Right cardiac atrium (tissue), 5 donors: ENCODE measurements around the gene PDLIM5. TPM values are rescaled to one million over a fixed set of nuclear protein-coding genes. Genes with fewer than 3 reads are reported as not detected.

Source experiments
- ATAC-seq, 2 donors: fragments of 200-7000 bp; cut with Tn5 transposase; one replicate each; pipeline versions ENCODE4 v1.8.0 to v1.9.1; 2020; ENCODE audit warnings: moderate library complexity in 2 of 2, mild to moderate bottlenecking in 1 of 2
- DNase-seq, 3 donors: peaks; one replicate each; pipeline ENCODE4 v3.0.0-alpha.2; 2020
- H3K27ac ChIP-seq: one replicate; pipeline ENCODE4 v1.5.1; 2013; ENCODE audit warnings: mild to moderate bottlenecking, low read length, control low read depth, moderate library complexity
- H3K27me3 ChIP-seq: one replicate; pipeline ENCODE4 v1.6.1; 2013; ENCODE audit not compliant: control insufficient read depth, insufficient read depth
- H3K4me1 ChIP-seq: one replicate; pipeline ENCODE4 v1.6.1; 2013; ENCODE audit warnings: low read length; ENCODE audit not compliant: control insufficient read depth, insufficient read depth
- H3K4me3 ChIP-seq: one replicate; pipeline ENCODE4 v1.5.1; 2013; ENCODE audit warnings: low read length, control low read depth
- H3K9me3 ChIP-seq: one replicate; pipeline ENCODE4 v1.6.1; 2013; ENCODE audit warnings: low read length; ENCODE audit not compliant: control insufficient read depth
- WGBS: extraction: QIAGEN DNeasy Blood & Tissue Kit; methylation state at CpG from one replicate; pipeline ENCODE4 v1.1.7; 2013; 5-methylcytosine and 5-hydroxymethylcytosine counted together
- intact Hi-C, 4 donors: fragments of 100-400 bp; cut with DNase I; formaldehyde crosslinking; loops; one replicate each; pipeline versions ENCODE4 v1.11.0 to v1.14.0; 2022 to 2023
- polyA plus RNA-seq: library from polyadenylated mRNA; stranded (reverse); fragments of 200-250 nt; gene quantifications from one replicate; pipeline ENCODE4 v1.2.3, GENCODE V29; 2013
- total RNA-seq, 4 donors: library from RNA; stranded (reverse); fragmentation: NEBNext Ultra II Directional; extraction: Animal tissue kit (Norgen Biotek cat#: 25700); gene quantifications; one replicate each; pipeline ENCODE4 v1.2.1, GENCODE V29; 2021
- donor health status: healthy with polysubstance abuse.
- donor health status: DM: no; HTN: yes; CAD: no.
- donor health status: DM: no; HTN: no; CAD: no.
- donor health status: DM: no; HTN: yes; CAD: no; lungs with severe emphysema.
- donor health status: DM: yes; HTN: yes; CAD: no.

PDLIM5 gene
- total and polyA plus RNA-seq, 5 donors = 407 to 778 (median 528) TPM

DNA sequence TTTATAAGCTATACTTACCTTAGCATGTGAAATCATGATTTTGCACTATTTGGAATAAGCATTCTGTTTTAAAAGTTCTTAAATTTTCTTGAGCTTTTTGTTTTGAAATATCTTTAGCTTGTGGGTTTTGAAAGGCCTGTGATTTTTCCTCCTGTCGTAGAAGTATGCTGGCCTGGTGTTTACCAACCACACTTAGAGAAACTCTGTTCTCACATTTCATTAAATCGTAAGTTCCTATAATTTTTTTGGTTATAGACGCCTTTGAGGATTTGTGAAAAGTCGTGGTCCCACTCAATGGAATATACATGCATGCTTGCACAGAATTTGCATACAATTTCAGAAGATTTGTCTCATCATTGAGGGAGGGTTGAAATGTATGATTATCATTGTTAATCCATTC, 63.6 kb downstream of the PDLIM5 start:
- no peak for DNase-seq
- 71% methylated on average over 4 of the region's 4 CpGs for WGBS
- intact Hi-C loops = no loop called here

GRCh38 chr4:94516067-94516466, 64.3 kb downstream of the PDLIM5 start:
- Histone ChIP-seq H3K4me1 (peaks cover 7% of the 10 kb centered on the region), H3K27me3 (no peaks in the 10 kb centered on the region), H3K27ac (no peak overlapping the region), H3K9me3 (no peaks in the 10 kb centered on the region), H3K4me3 (no peak overlapping the region)
- DNase-seq (no peak), ATAC-seq (peak in 1 of 2 donors; percentile 19)
- 70% methylated on average over 3 of the region's 3 CpGs for WGBS
- intact Hi-C loops = no loop called here

More for the DNA sequence above, 63.6 kb downstream of the PDLIM5 start:
- Histone ChIP-seq H3K27ac (no peak overlapping the region), H3K4me1 (peaks cover 7% of the 10 kb centered on the region), H3K27me3 (no peaks in the 10 kb centered on the region), H3K9me3 (no peaks in the 10 kb centered on the region), H3K4me3 (no peak overlapping the region)
- no peak for ATAC-seq

DNA sequence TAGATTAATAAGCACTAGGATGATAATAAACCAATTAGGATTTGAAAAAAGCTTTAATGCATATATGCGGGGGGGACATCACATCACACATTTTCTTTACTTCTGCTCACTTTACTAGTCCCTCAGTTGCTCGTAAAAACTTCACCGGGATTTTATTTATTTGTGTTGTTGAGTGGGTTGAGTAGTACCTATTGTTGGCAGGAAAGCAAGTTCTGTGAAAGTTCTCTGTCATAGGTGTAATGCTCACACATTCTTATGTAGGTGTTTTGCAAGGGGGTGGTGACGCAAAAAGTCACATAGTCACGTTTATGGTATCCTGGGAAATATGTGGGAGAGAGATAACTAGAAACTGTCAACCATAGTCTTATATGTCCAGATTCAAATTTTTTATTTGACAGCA, 65.3 kb downstream of the PDLIM5 start:
- intact Hi-C loops = no loop called here
- no peak overlapping the region for H3K4me3 ChIP-seq
- H3K27me3 ChIP-seq = no peaks in the 10 kb centered on the region
- 74% methylated on average over 5 of the region's 5 CpGs for WGBS
- DNase-seq = no peak
- no peak for ATAC-seq
- no peaks in the 10 kb centered on the region for H3K9me3 ChIP-seq
- H3K4me1 ChIP-seq = peaks cover 7% of the 10 kb centered on the region
- no peak overlapping the region for H3K27ac ChIP-seq

- H3K9me3 ChIP-seq = no peaks in the 10 kb centered on the region
- H3K4me3 ChIP-seq = no peak overlapping the region
- 75% methylated on average over 1 of the region's 1 CpG for WGBS
- H3K27me3 ChIP-seq = no peaks in the 10 kb centered on the region
- H3K4me1 ChIP-seq = peaks cover 7% of the 10 kb centered on the region
- no peak overlapping the region for H3K27ac ChIP-seq
- intact Hi-C loops = no loop called here
- DNase-seq = no peak
- ATAC-seq = no peak
Measured at GRCh38 chr4:94517492-94517891, 65.8 kb downstream of the PDLIM5 start.

- no peaks in the 10 kb centered on the region for H3K27me3 ChIP-seq
- H3K4me1 ChIP-seq = peaks cover 7% of the 10 kb centered on the region
- DNase-seq (no peak), ATAC-seq (peak; percentile 22)
- intact Hi-C loops = no loop called here
- peak overlapping the region; percentile 34 for H3K27ac ChIP-seq
- H3K9me3 ChIP-seq = no peaks in the 10 kb centered on the region
- 37% methylated on average over 5 of the region's 5 CpGs for WGBS
- no peak overlapping the region for H3K4me3 ChIP-seq
Measured at GRCh38 chr4:94519019-94519418, 67.3 kb downstream of the PDLIM5 start.

DNA sequence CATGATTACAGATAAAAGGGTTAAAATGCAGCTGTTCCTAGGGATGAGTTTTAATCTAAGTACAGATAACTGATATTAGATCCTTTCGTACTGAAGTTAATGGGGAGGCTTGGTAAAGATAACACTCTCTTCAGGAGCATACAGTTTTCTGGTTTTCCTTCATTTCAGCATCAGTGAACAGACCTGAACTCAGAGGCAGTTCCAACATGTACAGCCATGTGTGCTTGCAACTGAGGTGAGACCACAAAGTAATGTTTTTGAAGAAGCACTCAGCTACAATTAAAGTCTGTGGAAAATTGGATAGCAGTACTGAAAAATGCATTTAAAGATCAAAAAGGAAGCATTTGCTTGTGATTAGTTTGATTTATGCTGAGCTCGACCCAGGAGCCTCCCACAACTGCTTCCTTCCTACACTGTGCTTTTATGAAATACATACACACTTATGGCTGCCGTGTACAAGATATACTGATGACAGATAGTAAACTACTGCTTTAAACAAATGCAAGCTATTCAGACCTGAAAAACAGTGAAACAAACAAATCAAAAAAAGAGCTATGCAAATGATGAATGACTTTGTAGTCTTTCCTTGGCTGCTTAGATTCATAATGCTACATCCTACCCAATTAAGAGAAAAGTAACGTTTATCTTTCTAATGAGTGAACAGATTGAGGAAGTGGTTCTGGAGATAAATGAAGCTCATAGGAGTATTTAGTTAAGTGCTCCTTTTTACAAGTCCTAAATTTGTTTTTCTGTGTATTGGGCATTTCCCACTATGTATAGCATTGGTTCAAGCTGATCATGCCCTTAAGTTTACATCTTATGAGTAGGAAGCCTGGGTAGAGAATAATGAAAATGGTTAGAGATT, 68.4 kb downstream of the PDLIM5 start:
- H3K4me3 ChIP-seq = no peak overlapping the region
- DNase-seq (no peak), ATAC-seq (no peak)
- 30% methylated on average over 4 of the region's 4 CpGs for WGBS
- H3K4me1 ChIP-seq = peaks cover 7% of the 10 kb centered on the region
- H3K27ac ChIP-seq = no peak overlapping the region
- intact Hi-C loops = loop anchor here in 1 of 4 donors (10.0 kb wide), 1 partner anchor 55 kb away; no protein-coding TSS in a partner anchor
- H3K9me3 ChIP-seq = no peaks in the 10 kb centered on the region
- no peaks in the 10 kb centered on the region for H3K27me3 ChIP-seq

GRCh38 chr4:94523033-94523580, 71.4 kb downstream of the PDLIM5 start:
- intact Hi-C loops = loop anchor here in 1 of 4 donors (10.0 kb wide), 1 partner anchor 52 kb away; no protein-coding TSS in a partner anchor
- ATAC-seq = no peak

DNA sequence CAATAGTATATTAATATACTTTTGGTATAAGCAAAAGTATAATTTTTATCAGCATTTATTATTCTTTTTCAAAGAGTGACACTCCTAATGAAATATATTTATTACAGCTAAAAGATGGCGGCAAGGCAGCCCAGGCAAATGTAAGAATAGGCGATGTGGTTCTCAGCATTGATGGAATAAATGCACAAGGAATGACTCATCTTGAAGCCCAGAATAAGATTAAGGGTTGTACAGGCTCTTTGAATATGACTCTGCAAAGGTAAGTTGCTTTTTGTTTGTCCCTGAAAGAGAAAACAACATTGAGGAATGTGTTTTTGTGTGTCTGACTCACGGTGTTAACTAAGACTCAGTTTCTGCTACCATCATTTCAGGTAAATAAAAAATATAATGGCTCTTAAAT, 71.9 kb downstream of the PDLIM5 start:
- intact Hi-C loops = loop anchor here in 1 of 4 donors (10.0 kb wide), 1 partner anchor 51 kb away; no protein-coding TSS in a partner anchor
- Histone ChIP-seq H3K27me3 (no peaks in the 10 kb centered on the region), H3K4me3 (no peak overlapping the region), H3K4me1 (peaks cover 10% of the 10 kb centered on the region), H3K27ac (no peak overlapping the region), H3K9me3 (no peaks in the 10 kb centered on the region)
- no peak for DNase-seq
- no peak for ATAC-seq
- WGBS = 95% methylated on average over 3 of the region's 3 CpGs

More at GRCh38 chr4:94523033-94523580, 71.4 kb downstream of the PDLIM5 start:
- Histone ChIP-seq H3K4me1 (peaks cover 11% of the 10 kb centered on the region), H3K27ac (no peak overlapping the region), H3K27me3 (no peaks in the 10 kb centered on the region), H3K4me3 (no peak overlapping the region), H3K9me3 (no peaks in the 10 kb centered on the region)
- DNase-seq = no peak

GRCh38 chr4:94525993-94526728, 74.4 kb downstream of the PDLIM5 start:
- no peaks in the 10 kb centered on the region for H3K9me3 ChIP-seq
- H3K27me3 ChIP-seq = no peaks in the 10 kb centered on the region
- peak in 1 of 2 donors; percentile 45 for ATAC-seq
- intact Hi-C loops = loop anchor here in 1 of 4 donors (10.0 kb wide), 1 partner anchor 49 kb away; no protein-coding TSS in a partner anchor
- peaks cover 8% of the 10 kb centered on the region for H3K4me1 ChIP-seq
- peak overlapping the region; percentile 15 for H3K4me3 ChIP-seq
- H3K27ac ChIP-seq = no peak overlapping the region
- no peak for DNase-seq
- WGBS = 38% methylated on average over 3 of the region's 3 CpGs

- WGBS = 72% methylated on average over 3 of the region's 3 CpGs
- Histone ChIP-seq H3K27me3 (no peaks in the 10 kb centered on the region), H3K4me3 (no peak overlapping the region), H3K4me1 (peaks cover 8% of the 10 kb centered on the region), H3K27ac (peak overlapping the region; percentile 50), H3K9me3 (no peaks in the 10 kb centered on the region)
- ATAC-seq (peak; percentile 46 to 55), DNase-seq (no peak)
- intact Hi-C loops = loop anchor here in 1 of 4 donors (10.0 kb wide), 1 partner anchor 47 kb away; no protein-coding TSS in a partner anchor
Measured at GRCh38 chr4:94527556-94528233, 76.0 kb downstream of the PDLIM5 start.
